NB4 (cell line): ENCODE data around the gene NDUFA13.

Experiments
- DNase-seq: peaks from one replicate; pipeline ENCODE4 v3.0.0; 2010; ENCODE audit warnings: low read depth
- H3K4me3 ChIP-seq: one replicate; pipeline ENCODE4 v1.5.1; 2011; ENCODE audit warnings: mild to moderate bottlenecking, low read depth, low read length, moderate library complexity
- MYC ChIP-seq: IDR thresholded peaks from 2 replicates; pipeline ENCODE4 v1.6.1; 2011; ENCODE audit warnings: low read depth, low read length
- POLR2A ChIP-seq: IDR thresholded peaks from 2 replicates; pipeline ENCODE4 v1.6.1; 2011; ENCODE audit warnings: mild to moderate bottlenecking; ENCODE audit not compliant: insufficient read length; ENCODE audit errors: extremely low read depth
- TF ChIP-seq, protein P1 (sequence below): IDR thresholded peaks from 2 replicates; pipeline ENCODE4 v1.6.1; 2011; ENCODE audit warnings: low read depth, low read length
- TF ChIP-seq, protein P2 (sequence below): IDR thresholded peaks from one replicate; pipeline ENCODE4 v1.5.1; 2012; ENCODE audit warnings: low read depth, low read length

NDUFA13 gene

DNA sequence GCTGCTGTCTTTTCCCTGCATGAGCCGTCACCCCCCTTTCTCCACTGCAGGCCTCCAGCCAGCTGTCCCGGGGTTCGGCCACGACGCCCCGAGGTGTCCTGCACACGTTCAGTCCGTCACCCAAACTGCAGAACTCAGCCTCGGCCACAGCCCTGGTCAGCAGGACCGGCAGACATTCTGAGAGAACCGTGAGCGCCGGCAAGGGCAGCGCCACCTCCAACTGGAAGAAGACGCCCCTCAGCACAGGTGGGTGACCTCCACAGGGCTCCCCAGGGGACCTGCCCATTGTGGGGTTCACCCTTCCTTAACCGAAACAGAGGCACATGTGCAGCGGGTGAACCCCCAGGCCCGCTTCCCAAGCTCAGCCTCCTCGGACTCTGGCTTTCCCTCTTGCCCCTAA, 13.7 kb upstream of the NDUFA13 start:
- TF ChIP-seq, protein P1, sequence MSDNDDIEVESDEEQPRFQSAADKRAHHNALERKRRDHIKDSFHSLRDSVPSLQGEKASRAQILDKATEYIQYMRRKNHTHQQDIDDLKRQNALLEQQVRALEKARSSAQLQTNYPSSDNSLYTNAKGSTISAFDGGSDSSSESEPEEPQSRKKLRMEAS, result no peak
- TF ChIP-seq MYC (no peak), POLR2A (no peak)
- TF ChIP-seq, protein P2, sequence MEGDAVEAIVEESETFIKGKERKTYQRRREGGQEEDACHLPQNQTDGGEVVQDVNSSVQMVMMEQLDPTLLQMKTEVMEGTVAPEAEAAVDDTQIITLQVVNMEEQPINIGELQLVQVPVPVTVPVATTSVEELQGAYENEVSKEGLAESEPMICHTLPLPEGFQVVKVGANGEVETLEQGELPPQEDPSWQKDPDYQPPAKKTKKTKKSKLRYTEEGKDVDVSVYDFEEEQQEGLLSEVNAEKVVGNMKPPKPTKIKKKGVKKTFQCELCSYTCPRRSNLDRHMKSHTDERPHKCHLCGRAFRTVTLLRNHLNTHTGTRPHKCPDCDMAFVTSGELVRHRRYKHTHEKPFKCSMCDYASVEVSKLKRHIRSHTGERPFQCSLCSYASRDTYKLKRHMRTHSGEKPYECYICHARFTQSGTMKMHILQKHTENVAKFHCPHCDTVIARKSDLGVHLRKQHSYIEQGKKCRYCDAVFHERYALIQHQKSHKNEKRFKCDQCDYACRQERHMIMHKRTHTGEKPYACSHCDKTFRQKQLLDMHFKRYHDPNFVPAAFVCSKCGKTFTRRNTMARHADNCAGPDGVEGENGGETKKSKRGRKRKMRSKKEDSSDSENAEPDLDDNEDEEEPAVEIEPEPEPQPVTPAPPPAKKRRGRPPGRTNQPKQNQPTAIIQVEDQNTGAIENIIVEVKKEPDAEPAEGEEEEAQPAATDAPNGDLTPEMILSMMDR, result no peak
- DNase-seq, result no peak
- no peak overlapping the region for H3K4me3 ChIP-seq

DNA sequence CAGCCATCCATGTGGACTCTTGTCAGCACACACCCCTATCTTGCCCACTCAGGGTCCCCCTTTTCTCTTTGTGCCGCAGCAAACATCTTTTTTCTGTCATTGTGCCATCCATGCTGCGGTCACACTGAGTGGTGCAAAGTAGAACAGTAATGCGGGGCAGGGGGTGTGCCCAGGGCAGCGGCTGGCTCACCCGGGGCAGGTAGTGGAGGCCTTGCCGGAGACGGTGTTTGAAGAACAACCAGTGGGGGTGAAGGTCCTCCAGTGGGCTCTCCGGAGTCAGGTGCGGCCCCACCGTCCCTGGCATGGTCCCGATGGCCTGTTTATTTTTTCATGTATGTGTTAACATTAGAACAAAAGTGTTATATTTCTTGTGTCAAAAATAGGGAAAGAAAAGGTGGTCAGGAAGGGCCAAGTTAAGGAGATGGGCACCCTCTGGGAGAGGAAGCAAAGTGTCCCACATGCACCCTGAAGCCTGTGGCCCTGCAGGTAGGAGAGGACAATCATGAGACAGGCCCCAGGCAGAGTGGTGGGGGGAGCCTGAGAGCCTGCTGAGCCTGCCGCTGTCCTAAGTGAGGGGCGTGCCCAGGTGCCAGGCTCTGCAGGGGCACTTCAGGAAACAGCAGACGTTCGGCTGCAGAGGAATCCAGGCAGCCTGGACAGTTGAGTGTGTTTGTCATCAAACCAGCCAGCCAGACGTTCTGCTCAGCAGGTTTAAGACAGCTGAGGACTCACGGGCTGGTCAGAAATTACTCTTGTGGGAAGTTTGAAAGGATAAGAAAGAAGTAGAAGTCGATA, 13.0 kb upstream of the NDUFA13 start:
- DNase-seq, result no peak
- H3K4me3 ChIP-seq, result no peak overlapping the region
- TF ChIP-seq POLR2A (no peak), MYC (no peak)
- TF ChIP-seq, protein P1, result no peak
- TF ChIP-seq, protein P2, result no peak

DNA sequence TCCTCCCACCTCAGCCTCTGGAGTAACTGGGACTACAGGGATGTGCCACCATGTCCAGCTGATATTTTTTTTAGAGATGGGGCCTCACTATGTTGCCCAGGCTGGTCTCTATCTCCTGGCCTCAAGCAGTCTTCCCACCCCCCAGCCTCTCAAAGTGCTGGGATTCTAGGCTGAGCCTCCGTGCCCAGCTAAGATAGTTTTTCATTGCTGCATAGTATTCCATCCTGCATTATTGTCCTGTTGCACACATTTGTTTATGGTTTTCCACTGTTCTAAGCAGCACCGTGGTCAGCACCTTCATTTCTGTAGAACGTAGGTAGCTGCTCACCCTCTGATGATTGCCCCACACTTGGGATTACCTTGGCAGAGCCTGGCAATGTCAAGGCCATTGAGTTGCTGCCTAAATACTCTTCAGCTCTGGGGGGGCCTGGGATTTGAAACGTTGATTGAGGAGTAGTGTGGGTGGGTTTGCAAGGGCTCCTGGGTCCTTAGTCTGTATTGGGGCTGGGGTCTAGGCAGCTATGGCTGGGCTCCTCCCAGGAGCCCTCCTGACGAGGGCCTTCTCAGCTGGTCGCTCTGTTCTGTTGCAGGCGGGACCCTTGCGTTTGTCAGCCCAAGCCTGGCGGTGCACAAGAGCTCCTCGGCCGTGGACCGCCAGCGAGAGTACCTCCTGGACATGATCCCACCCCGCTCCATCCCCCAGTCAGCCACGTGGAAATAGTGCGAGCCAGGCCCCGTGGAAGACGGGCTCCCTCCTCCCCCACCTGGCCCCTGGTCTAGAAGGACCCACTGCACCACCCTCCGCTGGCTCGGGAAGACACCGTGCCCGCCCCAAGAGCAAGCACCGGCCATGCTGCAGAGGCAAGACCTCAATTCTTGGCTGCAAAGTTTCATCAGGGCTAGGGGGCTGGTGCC, 11.0 kb upstream of the NDUFA13 start:
- no peak for DNase-seq
- TF ChIP-seq, protein P1, result no peak
- TF ChIP-seq POLR2A, result no peak
- no peak for TF ChIP-seq MYC
- TF ChIP-seq, protein P2, result no peak
- no peak overlapping the region for H3K4me3 ChIP-seq

DNA sequence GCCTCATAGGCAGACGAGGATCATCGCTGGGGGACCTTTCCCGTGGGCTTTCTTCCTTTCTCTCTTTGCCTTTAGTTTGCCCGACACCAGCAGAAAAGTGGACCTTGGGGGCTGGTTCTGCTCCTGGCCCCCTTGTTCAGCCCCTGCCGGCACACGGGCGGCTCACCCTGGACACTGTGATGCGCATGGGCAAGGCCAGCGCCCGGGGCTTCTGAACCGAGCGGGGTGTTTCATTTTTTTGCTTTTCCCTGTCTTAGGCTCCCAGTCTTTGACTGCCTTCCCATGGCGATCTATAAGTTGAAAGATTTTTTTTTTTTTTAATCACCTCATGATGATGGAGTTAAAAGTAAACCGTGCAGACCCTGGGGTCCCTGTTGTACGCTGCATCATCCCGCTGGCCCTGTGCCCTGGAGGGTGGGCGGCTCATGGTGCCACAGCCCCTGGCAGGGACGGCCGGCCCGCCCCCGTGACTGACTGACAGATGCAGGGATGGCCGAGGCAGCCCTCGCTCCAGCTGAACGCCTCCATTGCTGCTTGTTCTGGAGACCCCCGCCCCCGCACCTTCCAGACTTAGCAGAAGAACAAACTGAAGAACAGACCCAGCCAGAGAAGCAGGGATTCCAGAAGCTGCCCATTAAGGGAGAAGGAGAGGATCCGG, 10.2 kb upstream of the NDUFA13 start:
- H3K4me3 ChIP-seq, result no peak overlapping the region
- TF ChIP-seq, protein P1, result no peak
- TF ChIP-seq, protein P2, result no peak
- TF ChIP-seq MYC (no peak), POLR2A (no peak)
- DNase-seq, result no peak

DNA sequence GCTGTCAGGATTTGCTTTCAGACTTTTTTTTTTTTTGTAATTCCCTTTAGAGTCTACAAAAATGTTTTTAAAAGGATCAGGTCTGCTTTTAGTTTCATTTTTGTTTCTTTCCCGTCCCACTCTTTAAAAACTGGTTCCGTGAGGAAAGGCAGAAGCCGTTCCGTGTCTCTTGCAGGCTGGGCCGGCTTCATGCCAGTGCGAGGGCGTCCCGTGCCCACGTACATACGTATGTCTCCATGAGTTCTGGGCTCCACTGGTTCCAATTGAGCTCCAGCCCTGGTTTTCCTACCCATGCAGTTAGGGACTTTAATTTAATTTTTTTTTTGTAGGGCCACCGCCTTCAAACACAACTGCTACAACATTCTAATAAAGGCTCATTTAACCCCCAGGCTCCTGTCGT, 9.4 kb upstream of the NDUFA13 start:
- DNase-seq, result no peak

More for the DNA sequence above, 9.4 kb upstream of the NDUFA13 start:
- TF ChIP-seq MYC (no peak), POLR2A (no peak)
- TF ChIP-seq, protein P1, result no peak
- TF ChIP-seq, protein P2, result no peak
- H3K4me3 ChIP-seq, result no peak overlapping the region
